Stimulated activated CD4-positive, alpha-beta T cell treated with anti-CD3 and anti-CD28 coated beads, Interleukin-4, amount 100 ng/mL, for 4 hours (primary cell): Measurements from ENCODE around the gene DOCK2.

Source experiments
- DNase-seq, 2 experiments: peaks; one replicate each; pipeline ENCODE4 v3.0.0-alpha.2; 2020

Gene DOCK2

GRCh38 chr5:170109059-170110031 lies 472.3 kb downstream of the DOCK2 start:
- no peak for DNase-seq

DNA sequence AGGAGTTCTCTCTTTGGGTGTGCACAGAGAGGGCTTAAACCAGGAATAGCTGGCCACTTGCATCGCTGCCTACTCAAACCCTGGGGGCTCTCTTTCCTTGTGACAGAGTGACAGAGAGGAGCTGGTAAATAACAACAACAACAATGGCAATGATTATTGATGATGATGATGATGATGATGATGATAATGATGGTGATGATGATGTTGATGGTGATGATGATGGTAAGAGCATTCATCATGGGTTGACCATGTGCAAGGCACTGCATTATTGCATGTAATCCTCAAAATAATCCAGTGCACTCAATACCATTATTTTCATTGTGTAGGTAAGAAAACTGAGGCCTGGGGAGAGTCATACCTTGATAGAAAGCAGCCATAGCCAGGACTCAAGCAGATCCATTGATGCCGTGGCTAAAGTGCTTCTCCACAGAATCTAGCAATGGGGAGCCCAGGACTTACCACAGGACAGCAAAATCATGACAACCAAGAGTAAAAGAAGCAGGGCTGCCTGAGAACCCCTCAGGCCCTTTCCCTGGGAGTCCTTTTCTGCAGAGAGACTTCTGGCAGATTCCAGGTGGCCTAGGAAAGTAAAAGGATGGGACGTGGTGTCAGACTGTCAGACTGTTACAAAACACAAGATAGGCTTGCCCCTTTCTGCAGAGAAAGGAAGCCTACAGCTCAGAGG lies 473.5 kb downstream of the DOCK2 start:
- DNase-seq, result no peak

DNA sequence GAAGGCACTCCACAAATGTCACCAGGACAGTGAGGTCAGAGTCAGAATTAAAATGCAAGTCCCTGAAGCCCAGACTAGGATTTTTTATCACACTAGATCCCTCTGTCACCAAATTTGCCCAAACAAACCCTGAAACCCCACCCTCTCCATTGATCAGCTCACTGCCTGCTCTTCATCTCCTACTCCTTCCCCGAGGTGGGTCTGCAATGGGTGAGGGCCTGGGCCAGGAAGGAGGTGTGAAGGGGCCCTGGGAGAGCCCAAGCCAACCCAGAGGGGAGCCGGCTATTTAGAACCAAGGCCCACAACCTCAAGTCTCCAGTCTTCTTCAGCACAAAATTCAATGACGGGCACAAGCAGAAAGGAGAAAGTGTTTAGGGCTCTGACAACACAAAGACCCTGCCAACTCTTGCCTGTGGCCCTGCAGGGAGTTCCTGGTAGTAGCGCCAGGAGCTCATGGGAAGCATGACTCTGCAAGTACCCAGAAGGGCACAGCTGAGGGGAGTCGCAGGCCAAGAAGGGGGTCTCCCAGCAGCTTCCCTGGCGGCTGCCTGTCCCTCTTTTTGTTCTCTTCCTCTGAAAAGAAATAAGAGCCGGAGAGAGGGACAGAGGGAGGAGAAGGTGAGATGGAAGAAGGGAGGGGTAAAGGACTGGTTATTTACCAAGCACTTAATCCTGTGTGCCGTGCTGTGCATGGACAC lies 474.2 kb downstream of the DOCK2 start:
- no peak for DNase-seq

DNA sequence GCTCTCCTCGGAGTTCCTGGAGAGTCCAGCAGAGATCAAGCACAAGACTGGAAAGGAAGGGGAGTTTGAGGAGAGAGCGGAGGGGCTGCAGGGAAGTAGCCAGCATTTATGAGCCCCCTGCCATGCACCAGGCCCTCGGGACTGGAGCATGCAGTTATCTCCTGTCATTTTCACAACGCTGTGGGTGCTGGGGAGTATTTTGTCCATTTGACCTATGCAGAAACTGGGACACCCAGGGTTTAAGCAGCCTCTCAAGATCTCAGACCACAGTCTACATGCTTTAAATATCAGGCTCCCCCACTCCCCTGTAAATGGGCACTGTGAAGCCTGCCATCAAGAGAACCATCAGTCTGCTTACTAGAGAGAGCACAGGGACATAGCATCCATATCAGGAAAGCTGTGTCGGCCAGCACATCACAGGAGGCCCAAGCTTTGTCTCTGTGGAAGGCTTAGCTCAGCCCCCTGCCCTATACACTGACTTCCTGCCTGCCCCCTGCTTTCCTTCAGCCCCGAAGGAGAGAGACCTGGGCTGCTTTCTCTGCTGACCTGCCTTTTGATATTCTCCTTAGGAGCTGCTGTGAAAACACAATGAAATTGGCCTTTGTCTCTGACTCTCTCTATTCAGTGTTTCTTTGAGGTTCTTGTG lies 475.9 kb downstream of the DOCK2 start:
- DNase-seq, result no peak

- DNase-seq, result no peak
These were observed 476.4 kb downstream of the DOCK2 start for GRCh38 chr5:170113522-170113900.

GRCh38 chr5:170114271-170114670 lies 477.2 kb downstream of the DOCK2 start:
- no peak for DNase-seq

DNA sequence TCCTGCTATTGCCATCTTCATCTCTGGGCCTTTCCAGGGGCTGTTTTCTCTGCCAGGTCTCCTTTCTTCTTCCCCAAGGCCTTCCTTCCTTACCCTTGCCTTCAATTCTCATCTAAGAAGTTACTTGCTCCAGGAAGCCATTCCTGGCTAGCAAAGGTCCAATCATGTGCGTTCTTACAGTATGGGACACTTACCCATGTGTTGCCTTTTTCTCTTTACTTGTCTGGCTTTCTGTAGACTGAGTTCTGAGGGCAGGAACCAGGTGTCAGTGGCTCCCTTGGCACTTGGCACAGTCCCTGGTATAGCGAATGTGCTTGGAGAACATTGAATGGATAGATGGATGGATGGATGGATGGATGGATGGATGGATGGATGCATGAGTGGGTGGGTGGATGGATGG lies 478.9 kb downstream of the DOCK2 start:
- DNase-seq, result no peak

GRCh38 chr5:170117736-170118135 lies 480.7 kb downstream of the DOCK2 start:
- DNase-seq, result no peak

DNA sequence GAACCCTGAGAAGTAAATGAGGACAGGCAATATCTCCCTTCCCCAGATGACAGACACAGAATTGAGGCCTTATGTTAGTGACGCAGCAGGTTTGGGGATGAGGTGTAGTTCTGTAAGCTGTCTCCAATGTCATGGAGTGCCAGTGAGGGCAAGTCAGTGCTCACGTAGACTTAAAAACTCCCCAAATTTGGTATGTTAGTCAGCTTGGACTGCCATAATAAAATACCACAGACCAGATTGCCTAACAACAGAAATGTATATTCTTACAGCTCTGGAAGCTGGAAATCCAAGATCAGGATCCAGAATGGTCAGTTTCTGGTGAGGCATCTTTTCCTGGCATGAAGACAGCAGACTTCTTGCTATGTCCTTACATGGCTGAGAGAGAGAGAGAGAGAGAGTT lies 483.5 kb downstream of the DOCK2 start:
- DNase-seq, result no peak

GRCh38 chr5:170121321-170121720 lies 484.2 kb downstream of the DOCK2 start:
- DNase-seq, result no peak

- DNase-seq, result no peak
These were observed 489.0 kb downstream of the DOCK2 start for GRCh38 chr5:170126061-170126460.

DNA sequence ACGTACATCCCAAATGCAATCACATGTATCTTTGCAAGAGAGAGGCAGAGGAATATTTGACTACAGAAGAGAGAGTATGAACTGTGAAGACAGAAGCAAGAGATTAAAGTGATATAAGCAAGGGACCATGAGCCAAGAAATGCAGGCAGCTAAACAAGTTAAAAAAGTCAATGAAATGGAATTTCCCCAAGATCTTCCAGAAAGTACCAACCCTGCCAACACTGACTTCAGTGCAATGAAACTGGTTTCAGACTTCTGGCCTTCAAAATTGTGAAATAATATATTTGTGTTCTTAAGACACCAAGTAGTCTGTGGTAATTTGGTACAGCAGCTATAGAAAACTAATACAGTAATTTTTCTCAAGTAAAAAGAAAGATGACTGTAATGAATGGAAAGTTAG lies 489.6 kb downstream of the DOCK2 start:
- DNase-seq, result no peak

DNA sequence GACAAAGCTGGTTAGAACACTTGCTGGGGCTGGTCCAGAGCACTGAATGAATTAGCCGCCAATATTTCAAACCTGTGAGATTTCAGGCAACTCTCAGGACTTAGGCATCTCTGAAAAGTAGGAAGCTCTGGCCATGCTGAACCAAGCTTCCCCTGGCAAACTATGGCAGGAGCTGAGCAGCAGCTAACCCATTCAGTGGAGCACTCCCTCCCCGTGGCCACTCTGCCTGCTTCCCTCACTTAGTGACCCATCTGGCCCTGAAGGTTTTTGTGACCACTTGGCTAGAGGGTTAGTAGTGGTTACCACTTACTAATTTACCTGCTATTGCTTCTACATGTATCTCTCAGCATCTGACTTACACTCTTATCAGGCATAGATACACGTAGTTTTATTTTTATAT lies 494.2 kb downstream of the DOCK2 start:
- no peak for DNase-seq

- no peak for DNase-seq
These were observed 495.3 kb downstream of the DOCK2 start for GRCh38 chr5:170132269-170132975.
